ENCODE measurements around the gene PALD1.

PALD1 gene

GRCh38 chr10:70538195-70538520 is 59.6 kb downstream of the PALD1 start:
- no peak for DNase-seq

GRCh38 chr10:70538731-70539338 is 60.3 kb downstream of the PALD1 start:
- no peak for DNase-seq

- DNase-seq: no peak
Observed at GRCh38 chr10:70539471-70539870, 60.9 kb downstream of the PALD1 start.

- DNase-seq: no peak
Observed at GRCh38 chr10:70540089-70540788, 61.7 kb downstream of the PALD1 start.

GRCh38 chr10:70540789-70541360 is 62.3 kb downstream of the PALD1 start:
- DNase-seq: no peak

- DNase-seq: no peak
Observed at GRCh38 chr10:70541736-70542564, 63.4 kb downstream of the PALD1 start.

- DNase-seq: no peak
Observed at GRCh38 chr10:70542565-70542938, 64.0 kb downstream of the PALD1 start.

- no peak for DNase-seq
Observed at GRCh38 chr10:70543911-70544310, 65.3 kb downstream of the PALD1 start.

GRCh38 chr10:70544431-70545340 is 66.1 kb downstream of the PALD1 start:
- DNase-seq: no peak

- no peak for DNase-seq
Observed at GRCh38 chr10:70546584-70546983, 68.0 kb downstream of the PALD1 start.

- DNase-seq: no peak
Observed at GRCh38 chr10:70549351-70549961, 70.9 kb downstream of the PALD1 start.

- peak; percentile 27 for DNase-seq
Observed at GRCh38 chr10:70549962-70550458, 71.4 kb downstream of the PALD1 start.

- DNase-seq: no peak
Observed at GRCh38 chr10:70550459-70550858, 71.9 kb downstream of the PALD1 start.

- no peak for DNase-seq
Observed at GRCh38 chr10:70551466-70551865, 72.9 kb downstream of the PALD1 start.

- no peak for DNase-seq
Observed at GRCh38 chr10:70551971-70552422, 73.4 kb downstream of the PALD1 start.

GRCh38 chr10:70552586-70552985 is 74.0 kb downstream of the PALD1 start:
- no peak for DNase-seq

GRCh38 chr10:70555371-70555770 is 76.8 kb downstream of the PALD1 start:
- DNase-seq: no peak

- no peak for DNase-seq
Observed at GRCh38 chr10:70557086-70557845, 78.7 kb downstream of the PALD1 start.

GRCh38 chr10:70557876-70558275 is 79.3 kb downstream of the PALD1 start:
- DNase-seq: no peak

- no peak for DNase-seq
Observed at GRCh38 chr10:70558295-70558694, 79.7 kb downstream of the PALD1 start.

All from NCI-H1092 (cell line).